Measurements from ENCODE around the gene KRTAP10-4.

KRTAP10-4 gene

GRCh38 chr21:44537930-44538911 lies 35.3 kb upstream of the KRTAP10-4 start:
- no peak for DNase-seq (ENCODE audit: low spot score)
- TF ChIP-seq, protein P1, sequence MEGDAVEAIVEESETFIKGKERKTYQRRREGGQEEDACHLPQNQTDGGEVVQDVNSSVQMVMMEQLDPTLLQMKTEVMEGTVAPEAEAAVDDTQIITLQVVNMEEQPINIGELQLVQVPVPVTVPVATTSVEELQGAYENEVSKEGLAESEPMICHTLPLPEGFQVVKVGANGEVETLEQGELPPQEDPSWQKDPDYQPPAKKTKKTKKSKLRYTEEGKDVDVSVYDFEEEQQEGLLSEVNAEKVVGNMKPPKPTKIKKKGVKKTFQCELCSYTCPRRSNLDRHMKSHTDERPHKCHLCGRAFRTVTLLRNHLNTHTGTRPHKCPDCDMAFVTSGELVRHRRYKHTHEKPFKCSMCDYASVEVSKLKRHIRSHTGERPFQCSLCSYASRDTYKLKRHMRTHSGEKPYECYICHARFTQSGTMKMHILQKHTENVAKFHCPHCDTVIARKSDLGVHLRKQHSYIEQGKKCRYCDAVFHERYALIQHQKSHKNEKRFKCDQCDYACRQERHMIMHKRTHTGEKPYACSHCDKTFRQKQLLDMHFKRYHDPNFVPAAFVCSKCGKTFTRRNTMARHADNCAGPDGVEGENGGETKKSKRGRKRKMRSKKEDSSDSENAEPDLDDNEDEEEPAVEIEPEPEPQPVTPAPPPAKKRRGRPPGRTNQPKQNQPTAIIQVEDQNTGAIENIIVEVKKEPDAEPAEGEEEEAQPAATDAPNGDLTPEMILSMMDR (IDR thresholded peaks at IDR 0.05; ENCODE audit: borderline replicate concordance, control extremely low read depth, extremely low read depth, insufficient read depth, missing control alignments): no peak
- in situ Hi-C loops (cut with MboI; ENCODE audit: low sequenced_read_pairs, unreplicated experiment): no loop called here

DNA sequence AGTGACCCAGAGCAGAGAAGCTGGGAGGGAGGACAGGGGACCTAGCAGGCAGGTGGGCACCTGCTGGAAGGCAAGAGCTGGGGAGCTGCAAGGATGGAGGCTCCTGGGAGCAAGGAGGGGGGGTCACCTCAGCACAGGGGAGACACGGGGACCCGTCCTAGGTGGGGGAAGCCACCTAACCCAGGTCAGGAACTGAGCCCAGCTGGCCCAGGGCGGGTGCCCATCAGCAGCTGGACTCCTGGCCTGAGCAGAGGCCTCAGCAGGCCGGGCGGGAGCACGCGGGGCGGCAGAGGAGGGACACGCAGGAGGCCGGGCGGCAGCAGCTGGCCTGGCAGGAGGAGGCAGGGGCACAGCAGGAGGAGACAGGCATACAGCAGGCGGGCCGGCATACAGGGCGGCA lies 34.5 kb upstream of the KRTAP10-4 start:
- TF ChIP-seq, protein P1 (IDR thresholded peaks at IDR 0.05; ENCODE audit: borderline replicate concordance, control extremely low read depth, extremely low read depth, insufficient read depth, missing control alignments): no peak
- in situ Hi-C loops (cut with MboI; ENCODE audit: low sequenced_read_pairs, unreplicated experiment): no loop called here
- no peak for DNase-seq (ENCODE audit: low spot score)

DNA sequence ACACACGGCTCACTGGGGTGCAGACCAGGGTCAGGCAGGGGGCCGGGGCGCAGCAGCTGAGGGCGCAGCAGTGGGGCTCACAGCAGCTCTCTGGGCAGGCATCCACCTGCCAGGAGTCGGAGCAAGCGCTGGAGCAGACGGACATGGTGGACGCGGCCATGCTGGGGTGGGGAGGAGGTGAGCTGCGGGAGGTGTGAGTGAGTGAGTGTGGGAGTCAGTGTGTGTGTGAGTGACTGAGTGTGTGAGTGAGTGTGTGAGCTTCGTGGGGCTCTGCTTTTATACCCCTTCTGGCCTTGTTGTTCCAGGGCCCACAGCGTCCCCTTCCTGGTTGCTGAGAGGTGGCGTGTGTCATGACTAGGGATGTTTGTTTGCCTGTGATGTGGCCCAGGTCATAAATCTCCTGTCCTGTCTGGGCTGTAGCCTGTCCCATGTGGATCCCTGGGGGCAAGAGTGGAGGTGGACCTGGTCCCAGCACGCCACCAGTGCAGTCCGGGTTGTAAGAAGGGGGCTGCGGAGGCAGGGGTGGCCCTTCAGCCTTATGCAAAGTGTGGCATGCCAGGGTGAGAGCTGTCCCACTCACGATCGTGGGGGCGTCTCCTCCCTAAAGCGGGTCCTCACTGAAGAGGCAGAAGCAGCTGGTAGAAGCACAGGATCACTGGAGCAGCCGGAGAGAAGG lies 33.4 kb upstream of the KRTAP10-4 start, which contains the start of gene KRTAP10-1:
TSS of gene KRTAP10-1 (minus strand) at position 205 of the 676 bp plus-strand sequence. CDS start at position 160, 45 bp downstream.
- TF ChIP-seq, protein P1 (IDR thresholded peaks at IDR 0.05; ENCODE audit: borderline replicate concordance, control extremely low read depth, extremely low read depth, insufficient read depth, missing control alignments): no peak
- DNase-seq (ENCODE audit: low spot score): no peak
- in situ Hi-C loops (cut with MboI; ENCODE audit: low sequenced_read_pairs, unreplicated experiment): no loop called here

GRCh38 chr21:44540741-44541288 lies 32.7 kb upstream of the KRTAP10-4 start:
- TF ChIP-seq, protein P1 (IDR thresholded peaks at IDR 0.05; ENCODE audit: borderline replicate concordance, control extremely low read depth, extremely low read depth, insufficient read depth, missing control alignments): no peak
- in situ Hi-C loops (cut with MboI; ENCODE audit: low sequenced_read_pairs, unreplicated experiment): no loop called here
- DNase-seq (ENCODE audit: low spot score): no peak

DNA sequence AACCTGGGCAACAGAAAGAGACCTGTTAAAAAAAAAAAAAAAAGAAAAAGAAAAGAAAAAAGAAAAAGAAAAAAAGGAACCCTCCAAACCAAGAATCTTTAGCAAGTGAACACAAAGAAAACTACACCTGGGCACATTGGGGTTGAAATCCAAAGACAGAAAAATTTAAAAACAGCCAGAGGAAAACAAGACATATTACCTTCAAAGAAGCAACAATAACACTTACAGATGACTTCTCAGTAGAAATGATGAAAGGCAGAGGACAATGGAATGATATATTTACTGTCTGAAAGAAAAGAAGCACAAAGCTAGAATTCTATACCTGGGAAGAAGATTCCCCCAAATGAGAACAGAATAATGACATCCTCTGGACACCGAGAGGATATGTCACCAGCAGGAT lies 30.8 kb upstream of the KRTAP10-4 start:
- DNase-seq (ENCODE audit: low spot score): no peak
- in situ Hi-C loops (cut with MboI; ENCODE audit: low sequenced_read_pairs, unreplicated experiment): no loop called here

DNA sequence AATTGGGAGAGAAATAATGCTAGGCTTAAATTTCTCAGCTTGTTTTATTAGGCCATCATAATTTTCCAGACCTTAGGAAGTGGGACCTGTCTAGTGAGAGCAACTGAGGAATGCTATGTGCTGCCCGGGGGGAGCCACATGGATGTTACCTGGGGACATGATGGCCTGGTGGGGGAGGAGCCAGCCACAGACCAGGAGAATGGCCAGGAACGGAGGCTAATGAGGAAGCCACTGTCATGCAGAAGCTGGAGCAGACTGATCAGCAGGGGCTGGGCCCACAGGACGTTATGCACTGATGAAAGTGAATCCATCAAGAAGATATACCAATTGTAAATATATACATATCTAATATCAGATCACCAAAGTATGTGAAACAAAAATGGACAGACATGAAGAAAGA lies 29.0 kb upstream of the KRTAP10-4 start:
- no peak for DNase-seq (ENCODE audit: low spot score)
- TF ChIP-seq, protein P1 (IDR thresholded peaks at IDR 0.05; ENCODE audit: borderline replicate concordance, control extremely low read depth, extremely low read depth, insufficient read depth, missing control alignments): no peak
- in situ Hi-C loops (cut with MboI; ENCODE audit: low sequenced_read_pairs, unreplicated experiment): no loop called here

More for the DNA sequence above, 30.8 kb upstream of the KRTAP10-4 start:
- TF ChIP-seq, protein P1 (IDR thresholded peaks at IDR 0.05; ENCODE audit: borderline replicate concordance, control extremely low read depth, extremely low read depth, insufficient read depth, missing control alignments): no peak
